C4-2B (cell line): ENCODE data around the gene APCDD1L.

Experiments used
- CTCF ChIP-seq: fragments of 450-650 bp; conservative IDR thresholded peaks from 2 replicates; pipeline ENCODE4 v1.5.1; 2017; ENCODE audit warnings: mild to moderate bottlenecking
- ZFX ChIP-seq: fragments of 450-650 bp; IDR thresholded peaks from 2 replicates; pipeline ENCODE4 v1.6.1; 2017

GRCh38 chr20:58494923-58495622, 20.1 kb downstream of the APCDD1L start:
- no peak for TF ChIP-seq CTCF
- TF ChIP-seq ZFX = no peak
